ENCODE data around the gene ADAMTS12.

The ADAMTS12 gene

GRCh38 chr5:33891788-33892619 is at the start of gene ADAMTS12:
ADAMTS12 (minus strand) TSS chr5:33891990; CDS start chr5:33891856, 134 bp downstream.
- TF ChIP-seq CTCF (conservative IDR thresholded peaks at IDR 0.05) (no peak), ZFX (IDR thresholded peaks at IDR 0.05) (no peak)

GRCh38 chr5:33941090-33941489 is 49.3 kb upstream of the ADAMTS12 start:
- H3K27ac ChIP-seq: no peak overlapping the region
- no peak for TF ChIP-seq ZFX (IDR thresholded peaks at IDR 0.05)
- TF ChIP-seq CTCF (conservative IDR thresholded peaks at IDR 0.05): no peak

More at GRCh38 chr5:33891788-33892619, at the start of gene ADAMTS12:
- no peak within 1 kb of the TSS for H3K27ac ChIP-seq

- TF ChIP-seq CTCF (conservative IDR thresholded peaks at IDR 0.05): no peak
- TF ChIP-seq ZFX (IDR thresholded peaks at IDR 0.05): no peak
These were observed 47.9 kb upstream of the ADAMTS12 start for GRCh38 chr5:33939556-33940262.

GRCh38 chr5:33938881-33939280 is 47.1 kb upstream of the ADAMTS12 start:
- H3K27ac ChIP-seq: no peak overlapping the region
- TF ChIP-seq CTCF (conservative IDR thresholded peaks at IDR 0.05): no peak

More at GRCh38 chr5:33939556-33940262, 47.9 kb upstream of the ADAMTS12 start:
- no peak overlapping the region for H3K27ac ChIP-seq

- TF ChIP-seq ZFX (IDR thresholded peaks at IDR 0.05): no peak
- TF ChIP-seq CTCF (conservative IDR thresholded peaks at IDR 0.05): no peak
- no peak overlapping the region for H3K27ac ChIP-seq
These were observed 46.7 kb upstream of the ADAMTS12 start for GRCh38 chr5:33938507-33938796.

- TF ChIP-seq CTCF (conservative IDR thresholded peaks at IDR 0.05): no peak
- TF ChIP-seq ZFX (IDR thresholded peaks at IDR 0.05): no peak
- H3K27ac ChIP-seq: no peak overlapping the region
These were observed 46.1 kb upstream of the ADAMTS12 start for GRCh38 chr5:33937707-33938506.
